Natural killer cell (primary cell): ENCODE data around the gene TK1. TPM values are rescaled to one million over a fixed set of nuclear protein-coding genes. Genes with fewer than 3 reads are reported as not detected.

ENCODE experiments used
- ATAC-seq, 3 donors: fragments of 150-1000 bp in 2 of 3; fragments of 200-7000 bp in 1 of 3; cut with Tn5 transposase; 1 replicate in 1 of 3; 2 replicates in 2 of 3; pipeline ENCODE4 v1.10.0; 2021; ENCODE audit warnings: mild to moderate bottlenecking in 2 of 3, moderate library complexity in 2 of 3
- DNase-seq, 2 donors: peaks; one replicate each; pipeline versions ENCODE4 v3.0.0 to v3.0.0-alpha.2; 2013 to 2021; ENCODE audit warnings: mixed read lengths in 1 of 2
- H3K27ac ChIP-seq: one replicate; pipeline ENCODE4 v1.5.1; 2013; ENCODE audit warnings: mild to moderate bottlenecking, low read length
- H3K27me3 ChIP-seq: one replicate; pipeline ENCODE4 v1.6.1; 2013; ENCODE audit warnings: low read length; ENCODE audit not compliant: control insufficient read depth, insufficient read depth
- H3K36me3 ChIP-seq: one replicate; pipeline ENCODE4 v1.6.1; 2013; ENCODE audit warnings: low read length; ENCODE audit not compliant: control insufficient read depth, insufficient read depth
- H3K4me1 ChIP-seq: one replicate; pipeline ENCODE4 v1.6.1; 2013; ENCODE audit warnings: low read length; ENCODE audit not compliant: control insufficient read depth, insufficient read depth
- H3K4me3 ChIP-seq: one replicate; pipeline ENCODE4 v1.5.1; 2013; ENCODE audit warnings: low read length
- H3K9me3 ChIP-seq: one replicate; pipeline ENCODE4 v1.6.1; 2013; ENCODE audit warnings: low read length; ENCODE audit not compliant: control insufficient read depth, insufficient read depth
- H3K27ac Mint-ChIP-seq, 2 donors: one replicate each; pipeline ENCODE4 v1.8.0; 2022; ENCODE audit warnings: mild to moderate bottlenecking in 2 of 2, mixed read lengths in 2 of 2, moderate library complexity in 1 of 2
- H3K27me3 Mint-ChIP-seq, 2 donors: one replicate each; pipeline ENCODE4 v1.8.0; 2022; ENCODE audit warnings: low read depth in 2 of 2, mixed read lengths in 2 of 2
- H3K36me3 Mint-ChIP-seq: one replicate; pipeline ENCODE4 v1.8.0; 2022; ENCODE audit warnings: mixed read lengths
- H3K4me1 Mint-ChIP-seq, 2 donors: one replicate each; pipeline ENCODE4 v1.8.0; 2022; ENCODE audit warnings: mixed read lengths in 2 of 2
- H3K4me3 Mint-ChIP-seq: one replicate; pipeline ENCODE4 v1.8.0; 2022; ENCODE audit warnings: mild to moderate bottlenecking, moderate library complexity, mixed read lengths
- H3K9me3 Mint-ChIP-seq, 2 donors: one replicate each; pipeline ENCODE4 v1.8.0; 2022; ENCODE audit warnings: mixed read lengths in 2 of 2
- WGBS: methylation state at CpG from one replicate; pipeline ENCODE4 v1.1.7; 2013; ENCODE audit warnings: missing lambda C conversion rate; ENCODE audit not compliant: insufficient coverage; 5-methylcytosine and 5-hydroxymethylcytosine counted together
- intact Hi-C: fragments of 100-400 bp; cut with micrococcal nuclease; formaldehyde crosslinking; loops from one replicate; pipeline ENCODE4 v1.14.2; 2022
- total RNA-seq, 4 donors: library from RNA; stranded (reverse); fragments of 120-200 nt in 1 of 4; gene quantifications; one replicate each; pipeline versions ENCODE4 v1.2.3 to v1.2.4, GENCODE V29; 2013 to 2022
- TF ChIP-seq, protein P1 (sequence below): fragments of 200-600 bp; IDR thresholded peaks from one replicate; pipeline ENCODE4 v1.8.0; 2022; ENCODE audit warnings: antibody characterized with exemption

The TK1 gene
- total RNA-seq, 3 donors from 2014 or later (not counting 1 experiment from before 2014, with no cell fraction given), result 2.1 to 5.1 (median 3.9) TPM

DNA sequence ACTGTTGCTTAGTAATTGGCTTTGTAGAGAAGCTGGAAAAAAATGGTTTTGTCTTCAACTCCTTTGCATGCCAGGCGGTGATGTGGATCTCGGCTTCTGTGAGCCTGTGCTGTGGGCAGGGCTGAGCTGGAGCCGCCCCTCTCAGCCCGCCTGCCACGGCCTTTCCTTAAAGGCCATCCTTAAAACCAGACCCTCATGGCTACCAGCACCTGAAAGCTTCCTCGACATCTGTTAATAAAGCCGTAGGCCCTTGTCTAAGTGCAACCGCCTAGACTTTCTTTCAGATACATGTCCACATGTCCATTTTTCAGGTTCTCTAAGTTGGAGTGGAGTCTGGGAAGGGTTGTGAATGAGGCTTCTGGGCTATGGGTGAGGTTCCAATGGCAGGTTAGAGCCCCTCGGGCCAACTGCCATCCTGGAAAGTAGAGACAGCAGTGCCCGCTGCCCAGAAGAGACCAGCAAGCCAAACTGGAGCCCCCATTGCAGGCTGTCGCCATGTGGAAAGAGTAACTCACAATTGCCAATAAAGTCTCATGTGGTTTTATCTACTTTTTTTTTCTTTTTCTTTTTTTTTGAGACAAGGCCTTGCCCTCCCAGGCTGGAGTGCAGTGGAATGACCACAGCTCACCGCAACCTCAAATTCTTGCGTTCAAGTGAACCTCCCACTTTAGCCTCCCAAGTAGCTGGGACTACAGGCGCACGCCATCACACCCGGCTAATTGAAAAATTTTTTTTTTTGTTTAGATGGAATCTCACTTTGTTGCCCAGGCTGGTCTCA, 38.4 kb upstream of the TK1 start:
- H3K27ac ChIP-seq, result no peak overlapping the region
- intact Hi-C loops, result no loop called here
- no peaks in the 10 kb centered on the region for H3K36me3 ChIP-seq
- Mint-ChIP-seq H3K36me3 (no peaks in the 10 kb centered on the region), H3K27me3 (peaks cover 3 to 7% of the 10 kb centered on the region in 2 donors), H3K9me3 (no peaks in the 10 kb centered on the region), H3K4me1 (peaks cover 0 to 4% of the 10 kb centered on the region in 2 donors), H3K4me3 (no peak overlapping the region), H3K27ac (no peak overlapping the region)
- H3K9me3 ChIP-seq, result no peaks in the 10 kb centered on the region
- ATAC-seq (no peak), DNase-seq (no peak)
- H3K27me3 ChIP-seq, result peaks cover 2% of the 10 kb centered on the region
- no peaks in the 10 kb centered on the region for H3K4me1 ChIP-seq
- TF ChIP-seq, protein P1, sequence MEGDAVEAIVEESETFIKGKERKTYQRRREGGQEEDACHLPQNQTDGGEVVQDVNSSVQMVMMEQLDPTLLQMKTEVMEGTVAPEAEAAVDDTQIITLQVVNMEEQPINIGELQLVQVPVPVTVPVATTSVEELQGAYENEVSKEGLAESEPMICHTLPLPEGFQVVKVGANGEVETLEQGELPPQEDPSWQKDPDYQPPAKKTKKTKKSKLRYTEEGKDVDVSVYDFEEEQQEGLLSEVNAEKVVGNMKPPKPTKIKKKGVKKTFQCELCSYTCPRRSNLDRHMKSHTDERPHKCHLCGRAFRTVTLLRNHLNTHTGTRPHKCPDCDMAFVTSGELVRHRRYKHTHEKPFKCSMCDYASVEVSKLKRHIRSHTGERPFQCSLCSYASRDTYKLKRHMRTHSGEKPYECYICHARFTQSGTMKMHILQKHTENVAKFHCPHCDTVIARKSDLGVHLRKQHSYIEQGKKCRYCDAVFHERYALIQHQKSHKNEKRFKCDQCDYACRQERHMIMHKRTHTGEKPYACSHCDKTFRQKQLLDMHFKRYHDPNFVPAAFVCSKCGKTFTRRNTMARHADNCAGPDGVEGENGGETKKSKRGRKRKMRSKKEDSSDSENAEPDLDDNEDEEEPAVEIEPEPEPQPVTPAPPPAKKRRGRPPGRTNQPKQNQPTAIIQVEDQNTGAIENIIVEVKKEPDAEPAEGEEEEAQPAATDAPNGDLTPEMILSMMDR, result no peak
- H3K4me3 ChIP-seq, result no peak overlapping the region
- WGBS, result 97% methylated on average over 16 of the region's 16 CpGs

GRCh38 chr17:78224231-78225087, 37.6 kb upstream of the TK1 start:
- H3K4me1 ChIP-seq, result no peaks in the 10 kb centered on the region
- intact Hi-C loops, result no loop called here
- H3K36me3 ChIP-seq, result no peaks in the 10 kb centered on the region
- ATAC-seq (no peak), DNase-seq (no peak)
- peaks cover 3 to 7% of the 10 kb centered on the region in 2 donors for H3K27me3 Mint-ChIP-seq
- no peak overlapping the region for H3K4me3 Mint-ChIP-seq
- peaks cover 0 to 4% of the 10 kb centered on the region in 2 donors for H3K4me1 Mint-ChIP-seq
- H3K27ac ChIP-seq, result no peak overlapping the region
- H3K9me3 ChIP-seq, result no peaks in the 10 kb centered on the region
- no peaks in the 10 kb centered on the region for H3K9me3 Mint-ChIP-seq
- 98% methylated on average over 27 of the region's 27 CpGs for WGBS
- H3K4me3 ChIP-seq, result no peak overlapping the region
- no peaks in the 10 kb centered on the region for H3K27me3 ChIP-seq
- no peak overlapping the region for H3K27ac Mint-ChIP-seq
- no peaks in the 10 kb centered on the region for H3K36me3 Mint-ChIP-seq
- TF ChIP-seq, protein P1, result no peak

DNA sequence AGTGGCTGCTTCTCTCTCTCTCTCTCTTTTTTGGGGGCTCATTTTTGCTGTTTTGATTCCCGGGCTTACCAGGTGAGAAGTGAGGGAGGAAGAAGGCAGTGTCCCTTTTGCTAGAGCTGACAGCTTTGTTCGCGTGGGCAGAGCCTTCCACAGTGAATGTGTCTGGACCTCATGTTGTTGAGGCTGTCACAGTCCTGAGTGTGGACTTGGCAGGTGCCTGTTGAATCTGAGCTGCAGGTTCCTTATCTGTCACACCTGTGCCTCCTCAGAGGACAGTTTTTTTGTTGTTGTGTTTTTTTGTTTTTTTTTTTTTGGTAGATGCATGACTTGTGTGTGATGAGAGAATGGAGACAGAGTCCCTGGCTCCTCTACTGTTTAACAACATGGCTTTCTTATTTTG, 36.9 kb upstream of the TK1 start:
- DNase-seq (no peak), ATAC-seq (no peak)
- WGBS, result 86% methylated on average over 3 of the region's 3 CpGs
- TF ChIP-seq, protein P1, result no peak
- Mint-ChIP-seq H3K4me3 (no peak overlapping the region), H3K27ac (no peak overlapping the region), H3K9me3 (no peaks in the 10 kb centered on the region), H3K36me3 (no peaks in the 10 kb centered on the region), H3K27me3 (peaks cover 3 to 7% of the 10 kb centered on the region in 2 donors), H3K4me1 (peaks cover 0 to 4% of the 10 kb centered on the region in 2 donors)
- Histone ChIP-seq H3K4me3 (no peak overlapping the region), H3K27ac (no peak overlapping the region), H3K4me1 (no peaks in the 10 kb centered on the region), H3K27me3 (no peaks in the 10 kb centered on the region), H3K36me3 (no peaks in the 10 kb centered on the region), H3K9me3 (no peaks in the 10 kb centered on the region)
- intact Hi-C loops, result no loop called here
